Measurements from ENCODE around the gene VWF.

The VWF gene

DNA sequence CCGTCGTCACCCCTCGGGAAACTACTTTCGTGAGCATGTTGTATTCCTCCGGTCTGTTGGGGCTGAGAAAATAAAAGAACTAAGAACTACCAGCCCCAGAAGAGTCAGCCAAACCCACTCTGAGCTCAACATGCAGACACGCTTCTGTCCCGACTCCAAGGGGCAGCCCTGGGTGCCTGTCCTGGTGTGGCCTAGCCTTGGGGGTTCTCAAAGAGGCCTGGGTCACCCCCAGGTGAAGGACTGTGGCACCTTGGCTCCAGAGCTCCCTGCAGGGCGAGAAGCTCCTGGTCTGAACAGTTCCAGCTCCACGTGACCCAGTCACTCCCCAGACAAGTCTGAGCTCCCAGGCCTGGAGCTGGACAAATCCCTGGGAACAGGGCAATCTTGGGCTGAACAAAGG lies 87.0 kb downstream of the VWF start:
- TF ChIP-seq, protein P1, sequence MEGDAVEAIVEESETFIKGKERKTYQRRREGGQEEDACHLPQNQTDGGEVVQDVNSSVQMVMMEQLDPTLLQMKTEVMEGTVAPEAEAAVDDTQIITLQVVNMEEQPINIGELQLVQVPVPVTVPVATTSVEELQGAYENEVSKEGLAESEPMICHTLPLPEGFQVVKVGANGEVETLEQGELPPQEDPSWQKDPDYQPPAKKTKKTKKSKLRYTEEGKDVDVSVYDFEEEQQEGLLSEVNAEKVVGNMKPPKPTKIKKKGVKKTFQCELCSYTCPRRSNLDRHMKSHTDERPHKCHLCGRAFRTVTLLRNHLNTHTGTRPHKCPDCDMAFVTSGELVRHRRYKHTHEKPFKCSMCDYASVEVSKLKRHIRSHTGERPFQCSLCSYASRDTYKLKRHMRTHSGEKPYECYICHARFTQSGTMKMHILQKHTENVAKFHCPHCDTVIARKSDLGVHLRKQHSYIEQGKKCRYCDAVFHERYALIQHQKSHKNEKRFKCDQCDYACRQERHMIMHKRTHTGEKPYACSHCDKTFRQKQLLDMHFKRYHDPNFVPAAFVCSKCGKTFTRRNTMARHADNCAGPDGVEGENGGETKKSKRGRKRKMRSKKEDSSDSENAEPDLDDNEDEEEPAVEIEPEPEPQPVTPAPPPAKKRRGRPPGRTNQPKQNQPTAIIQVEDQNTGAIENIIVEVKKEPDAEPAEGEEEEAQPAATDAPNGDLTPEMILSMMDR (IDR thresholded peaks at IDR 0.05; ENCODE audit: low read depth, low read length), result no peak
- no peak for DNase-seq (ENCODE audit: extremely low read depth, low read depth)

DNA sequence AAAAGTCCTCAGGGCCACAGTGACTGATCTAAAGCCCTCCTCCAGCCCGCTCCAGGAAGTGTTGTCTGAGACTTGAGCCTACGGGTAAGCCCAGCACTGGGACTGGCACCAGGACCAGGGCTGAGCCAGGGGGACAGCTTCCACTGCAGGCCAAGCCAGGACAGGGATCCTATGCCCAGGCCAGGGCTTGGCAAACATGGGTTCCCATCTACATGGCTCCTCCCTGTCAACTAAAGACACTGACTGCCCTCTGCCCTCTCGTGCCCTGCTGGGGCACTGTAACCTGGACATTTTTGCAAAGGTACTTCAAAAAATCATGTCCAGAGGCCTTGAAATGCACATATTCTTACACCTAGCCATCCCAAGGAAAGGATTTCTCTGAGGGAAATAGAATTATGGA lies 88.0 kb downstream of the VWF start:
- DNase-seq (ENCODE audit: extremely low read depth, low read depth), result no peak
- TF ChIP-seq, protein P1 (IDR thresholded peaks at IDR 0.05; ENCODE audit: low read depth, low read length), result no peak

DNA sequence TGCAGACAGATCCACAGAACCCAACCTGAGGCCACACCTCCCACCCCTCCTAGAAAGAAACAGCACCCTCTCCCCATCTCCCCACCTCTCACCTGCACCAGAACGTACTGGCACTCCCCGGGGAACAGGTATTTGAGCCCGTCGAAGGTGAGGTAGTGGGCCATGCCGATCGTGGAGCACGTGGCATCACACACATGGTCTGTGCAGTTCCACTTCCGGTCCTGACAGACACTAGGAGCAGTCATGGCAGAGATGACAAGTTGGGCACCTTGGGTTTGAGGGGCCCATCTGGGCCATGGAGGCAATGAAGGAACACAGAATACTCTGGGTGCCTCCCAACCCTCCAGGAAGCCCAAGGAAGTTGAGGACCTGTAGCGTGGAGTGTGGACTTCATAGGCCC lies 89.9 kb downstream of the VWF start:
- TF ChIP-seq, protein P1 (IDR thresholded peaks at IDR 0.05; ENCODE audit: low read depth, low read length), result no peak
- no peak for DNase-seq (ENCODE audit: extremely low read depth, low read depth)

DNA sequence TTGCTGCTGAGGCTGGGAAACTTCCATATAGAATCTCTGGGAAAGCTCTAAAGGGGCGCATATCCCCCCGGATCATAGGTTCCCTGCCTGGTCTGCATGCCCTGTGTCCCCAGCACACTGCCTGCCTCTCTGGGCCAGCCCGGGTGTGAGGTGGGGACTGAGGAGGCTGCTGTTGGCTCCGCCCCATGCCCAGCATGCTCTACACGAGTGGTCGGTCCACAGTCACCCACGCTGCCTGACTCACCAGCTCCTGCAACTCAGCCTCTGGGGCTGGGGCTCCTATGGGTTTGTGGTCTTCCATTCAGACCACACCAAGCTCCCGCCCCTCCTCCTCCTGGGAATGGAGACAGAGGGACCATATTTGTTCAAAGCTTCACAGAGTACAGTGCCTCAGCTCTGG lies 90.9 kb downstream of the VWF start:
- no peak for DNase-seq (ENCODE audit: extremely low read depth, low read depth)
- TF ChIP-seq, protein P1 (IDR thresholded peaks at IDR 0.05; ENCODE audit: low read depth, low read length), result no peak

DNA sequence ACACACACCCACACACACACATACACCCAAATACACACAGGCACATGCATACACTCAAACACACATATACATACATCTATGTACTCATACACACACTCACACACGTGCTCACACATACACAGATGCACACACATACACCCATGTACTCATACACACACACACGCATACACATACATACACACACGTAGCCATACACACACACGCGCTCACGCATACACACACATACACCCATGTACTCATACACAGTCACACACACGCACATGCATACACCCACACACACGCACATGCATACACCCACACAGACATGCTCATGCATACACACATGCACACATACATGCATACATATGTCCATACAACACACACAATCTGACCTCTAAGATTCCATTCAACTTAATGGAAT lies 91.7 kb downstream of the VWF start:
- TF ChIP-seq, protein P1 (IDR thresholded peaks at IDR 0.05; ENCODE audit: low read depth, low read length), result no peak

DNA sequence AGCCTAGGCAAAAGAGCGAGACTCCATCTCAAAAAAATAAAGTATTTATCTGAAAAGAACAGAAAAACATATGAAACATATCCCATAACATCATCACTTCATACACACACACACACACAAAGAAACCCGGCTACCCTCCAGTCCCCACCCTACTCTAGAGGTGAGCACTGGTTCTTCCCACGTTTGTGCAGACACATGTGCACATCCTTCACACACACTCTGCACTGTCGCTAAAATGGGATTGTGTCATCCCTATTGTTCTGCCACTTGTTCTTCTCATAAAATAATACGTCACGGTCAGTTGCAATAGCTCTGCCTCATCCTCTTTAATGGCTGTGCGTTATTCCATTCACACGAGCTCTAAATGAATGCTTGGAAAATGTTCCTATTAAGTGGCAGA lies 93.5 kb downstream of the VWF start:
- DNase-seq (ENCODE audit: extremely low read depth, low read depth), result no peak
- TF ChIP-seq, protein P1 (IDR thresholded peaks at IDR 0.05; ENCODE audit: low read depth, low read length), result no peak

More for the DNA sequence above, 91.7 kb downstream of the VWF start:
- DNase-seq (ENCODE audit: extremely low read depth, low read depth), result no peak

DNA sequence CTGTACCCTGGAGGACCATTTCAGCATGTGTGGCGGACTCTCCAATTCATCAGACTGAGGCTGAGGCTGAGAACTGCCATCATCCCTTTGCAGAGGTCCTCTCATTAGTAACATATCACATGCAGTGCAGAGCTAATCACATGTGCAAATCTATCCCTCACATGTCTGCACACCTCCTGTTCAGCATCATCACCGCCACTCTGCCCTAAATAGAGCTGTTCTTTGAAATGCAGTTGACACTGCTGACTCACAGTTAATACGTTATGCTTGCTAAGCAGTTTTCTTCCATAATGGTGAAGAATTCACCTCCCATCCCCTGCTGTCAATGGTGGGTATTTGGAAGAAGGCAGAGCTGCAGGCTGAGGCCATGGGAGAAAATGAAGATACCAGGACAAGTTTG lies 94.4 kb downstream of the VWF start:
- TF ChIP-seq, protein P1 (IDR thresholded peaks at IDR 0.05; ENCODE audit: low read depth, low read length), result no peak
- DNase-seq (ENCODE audit: extremely low read depth, low read depth), result no peak

Data from AG09319 (cell line).